PC-9 (cell line): ENCODE results near the gene TMA7B. TPM values are rescaled to one million over a fixed set of nuclear protein-coding genes. Genes with fewer than 3 reads are reported as not detected.

ENCODE experiments used
- BruUV-seq: library from RNA; stranded (reverse); fragments of 400-500 nt; replicated peaks from 2 replicates; lab custom pipeline; 2021; lab: Mats Ljungman, UMichigan
- CTCF ChIA-PET: fragments of 300-600 bp; sonication (Branson Sonifier 250); formaldehyde crosslinking; loops from one replicate; lab custom pipeline; 2022; ENCODE audit warnings: antibody characterized with exemption; lab: Charles Lee
- POLR2A ChIA-PET: fragments of 300-600 bp; sonication (Branson Sonifier 250); formaldehyde crosslinking; loops from one replicate; lab custom pipeline; 2022; ENCODE audit warnings: antibody characterized with exemption; ENCODE audit not compliant: unreplicated experiment; lab: Charles Lee
- DNase-seq, 2 experiments: peaks; one replicate each; pipeline versions ENCODE4 v3.0.0 to v3.0.0-alpha.2; 2015 to 2022; ENCODE audit warnings: mixed read lengths in 1 of 2
- H2AFZ ChIP-seq: fragments of 200-600 bp; sonication (generic); 2 replicates; pipeline ENCODE4 v1.8.1; 2017; ENCODE audit warnings: antibody characterized with exemption
- H3F3A ChIP-seq: fragments of 200-600 bp; sonication (generic); 2 replicates; pipeline ENCODE4 v1.8.1; 2017; ENCODE audit warnings: antibody characterized with exemption, mild to moderate bottlenecking, low read depth; ENCODE audit not compliant: insufficient read depth
- H3K27ac ChIP-seq: fragments of 200-600 bp; sonication (generic); 2 replicates; pipeline ENCODE4 v1.6.1; 2016; ENCODE audit warnings: mixed run types
- H3K27me3 ChIP-seq: fragments of 200-600 bp; sonication (generic); 2 replicates; pipeline ENCODE4 v1.6.1; 2016; ENCODE audit warnings: low read depth, mixed run types; ENCODE audit not compliant: insufficient read depth
- H3K36me3 ChIP-seq: fragments of 200-600 bp; sonication (generic); 2 replicates; pipeline ENCODE4 v1.6.1; 2016; ENCODE audit warnings: low read depth, mixed run types
- H3K4me1 ChIP-seq: fragments of 200-600 bp; sonication (generic); replicated peaks from 2 replicates; pipeline ENCODE4 v1.6.1; 2016; ENCODE audit warnings: mixed run types; ENCODE audit not compliant: insufficient read depth
- H3K4me2 ChIP-seq: fragments of 200-600 bp; sonication (generic); 2 replicates; pipeline ENCODE4 v1.6.1; 2017; ENCODE audit warnings: mixed run types
- H3K4me3 ChIP-seq: fragments of 200-600 bp; sonication (generic); 2 replicates; pipeline ENCODE4 v1.6.1; 2016; ENCODE audit warnings: mixed run types
- H3K79me2 ChIP-seq: fragments of 200-600 bp; sonication (generic); 2 replicates; pipeline ENCODE4 v1.6.1; 2017; ENCODE audit warnings: low read depth, mixed run types
- H3K9me2 ChIP-seq: fragments of 200-600 bp; sonication (generic); 2 replicates; pipeline ENCODE4 v1.8.1; 2017; ENCODE audit warnings: mild to moderate bottlenecking; ENCODE audit not compliant: insufficient read depth
- H3K9me3 ChIP-seq: fragments of 200-600 bp; sonication (generic); 2 replicates; pipeline ENCODE4 v1.8.1; 2016; ENCODE audit warnings: low read depth; ENCODE audit not compliant: insufficient read depth
- H4K20me1 ChIP-seq: fragments of 200-600 bp; sonication (generic); 2 replicates; pipeline ENCODE4 v1.8.1; 2017; ENCODE audit not compliant: insufficient read depth
- EZH2 ChIP-seq: fragments of 200-600 bp; sonication (generic); IDR thresholded peaks from 2 replicates; pipeline ENCODE4 v1.8.0; 2017; ENCODE audit warnings: antibody characterized with exemption, low read depth
- intact Hi-C: fragments of 100-400 bp; cut with micrococcal nuclease; formaldehyde crosslinking; loops from one replicate; pipeline ENCODE4 v1.10.0; 2022; ENCODE audit not compliant: unreplicated experiment
- total RNA-seq: library from RNA; stranded (reverse); gene quantifications from 2 replicates; pipeline ENCODE4 v1.2.3, GENCODE V29; 2021
- TF ChIP-seq, protein P1 (sequence below): fragments of 200-600 bp; sonication (generic); conservative IDR thresholded peaks from 2 replicates; pipeline ENCODE4 v1.6.1; 2017; ENCODE audit warnings: mixed run types, antibody characterized with exemption, mild to moderate bottlenecking, moderate library complexity

TMA7B gene
- total RNA-seq, 1 experiment from 2014 or later, result not detected

DNA sequence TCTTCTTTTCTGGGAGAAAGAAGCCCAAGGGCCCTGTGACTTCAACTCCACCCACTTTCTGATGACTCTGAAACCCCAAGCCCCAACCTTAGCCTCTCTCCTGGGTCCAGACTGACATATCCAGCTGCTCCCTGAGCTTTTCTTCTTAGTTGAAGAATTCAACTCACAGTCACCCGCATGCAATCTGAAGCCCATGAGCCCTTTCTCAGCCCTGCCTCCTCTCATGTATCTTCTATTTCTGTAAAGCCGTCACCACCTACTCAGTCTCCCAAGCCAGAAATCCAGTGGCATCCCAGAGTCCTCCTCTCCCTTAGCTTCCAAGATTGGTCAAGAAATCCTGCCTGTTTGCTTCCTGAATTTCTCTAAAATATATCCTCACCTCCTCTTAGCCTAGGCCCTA lies 7.1 kb upstream of the TMA7B start:
- Histone ChIP-seq H3F3A (no peaks in the 10 kb centered on the region), H4K20me1 (no peaks in the 10 kb centered on the region), H3K36me3 (no peaks in the 10 kb centered on the region), H3K27ac (no peak overlapping the region), H3K79me2 (no peaks in the 10 kb centered on the region), H3K4me3 (no peak overlapping the region), H3K4me1 (no peaks in the 10 kb centered on the region), H3K27me3 (peaks cover 41% of the 10 kb centered on the region), H3K9me3 (no peaks in the 10 kb centered on the region), H2AFZ (no peak overlapping the region), H3K9me2 (no peaks in the 10 kb centered on the region), H3K4me2 (no peak overlapping the region)
- POLR2A ChIA-PET, result no interaction called here
- CTCF ChIA-PET, result interaction anchor here (0.6 kb wide), 1 partner anchor 154 kb away, joined by 4 read pairs; no protein-coding TSS in a partner anchor
- intact Hi-C loops, result no loop called here
- DNase-seq, result no peak
- no TSS peak for BruUV-seq
- TF ChIP-seq EZH2, result no peak
- TF ChIP-seq, protein P1, sequence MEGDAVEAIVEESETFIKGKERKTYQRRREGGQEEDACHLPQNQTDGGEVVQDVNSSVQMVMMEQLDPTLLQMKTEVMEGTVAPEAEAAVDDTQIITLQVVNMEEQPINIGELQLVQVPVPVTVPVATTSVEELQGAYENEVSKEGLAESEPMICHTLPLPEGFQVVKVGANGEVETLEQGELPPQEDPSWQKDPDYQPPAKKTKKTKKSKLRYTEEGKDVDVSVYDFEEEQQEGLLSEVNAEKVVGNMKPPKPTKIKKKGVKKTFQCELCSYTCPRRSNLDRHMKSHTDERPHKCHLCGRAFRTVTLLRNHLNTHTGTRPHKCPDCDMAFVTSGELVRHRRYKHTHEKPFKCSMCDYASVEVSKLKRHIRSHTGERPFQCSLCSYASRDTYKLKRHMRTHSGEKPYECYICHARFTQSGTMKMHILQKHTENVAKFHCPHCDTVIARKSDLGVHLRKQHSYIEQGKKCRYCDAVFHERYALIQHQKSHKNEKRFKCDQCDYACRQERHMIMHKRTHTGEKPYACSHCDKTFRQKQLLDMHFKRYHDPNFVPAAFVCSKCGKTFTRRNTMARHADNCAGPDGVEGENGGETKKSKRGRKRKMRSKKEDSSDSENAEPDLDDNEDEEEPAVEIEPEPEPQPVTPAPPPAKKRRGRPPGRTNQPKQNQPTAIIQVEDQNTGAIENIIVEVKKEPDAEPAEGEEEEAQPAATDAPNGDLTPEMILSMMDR, result no peak

DNA sequence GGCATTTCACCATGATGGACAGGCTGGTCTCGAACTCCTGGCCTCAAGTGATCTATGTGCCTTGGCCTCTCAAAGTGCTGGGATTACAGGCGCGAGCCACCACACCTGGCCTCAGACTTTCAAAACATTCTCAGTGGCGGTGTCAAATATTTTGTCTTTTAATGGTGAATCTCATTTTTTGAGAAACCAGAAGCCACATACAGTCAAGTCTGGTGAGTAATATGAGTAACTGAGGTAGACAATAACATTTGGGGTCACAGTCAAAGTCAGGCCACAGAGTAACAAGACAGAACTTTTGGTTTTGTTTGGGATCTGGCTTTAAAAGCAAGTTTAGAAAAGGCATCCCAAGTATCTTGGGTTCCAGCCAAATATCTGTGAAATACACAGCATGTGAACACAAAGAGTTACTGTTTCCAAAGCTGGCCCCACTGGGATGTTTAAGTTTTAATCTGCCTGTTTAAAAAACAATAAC lies 5.6 kb upstream of the TMA7B start:
- H3K4me2 ChIP-seq, result no peak overlapping the region
- no TSS peak for BruUV-seq
- no peaks in the 10 kb centered on the region for H3K9me2 ChIP-seq
- H3K79me2 ChIP-seq, result no peaks in the 10 kb centered on the region
- no peaks in the 10 kb centered on the region for H3K4me1 ChIP-seq
- no peaks in the 10 kb centered on the region for H3K9me3 ChIP-seq
- peaks cover 40% of the 10 kb centered on the region for H3K27me3 ChIP-seq
- POLR2A ChIA-PET, result no interaction called here
- no peak overlapping the region for H3K4me3 ChIP-seq
- H4K20me1 ChIP-seq, result no peaks in the 10 kb centered on the region
- H2AFZ ChIP-seq, result no peak overlapping the region
- H3K27ac ChIP-seq, result no peak overlapping the region
- H3K36me3 ChIP-seq, result no peaks in the 10 kb centered on the region
- H3F3A ChIP-seq, result no peaks in the 10 kb centered on the region
- peak in 1 of 2 experiments; percentile 48 for DNase-seq
- CTCF ChIA-PET, result no interaction called here
- TF ChIP-seq EZH2, result no peak
- TF ChIP-seq, protein P1, result no peak
- intact Hi-C loops, result no loop called here

DNA sequence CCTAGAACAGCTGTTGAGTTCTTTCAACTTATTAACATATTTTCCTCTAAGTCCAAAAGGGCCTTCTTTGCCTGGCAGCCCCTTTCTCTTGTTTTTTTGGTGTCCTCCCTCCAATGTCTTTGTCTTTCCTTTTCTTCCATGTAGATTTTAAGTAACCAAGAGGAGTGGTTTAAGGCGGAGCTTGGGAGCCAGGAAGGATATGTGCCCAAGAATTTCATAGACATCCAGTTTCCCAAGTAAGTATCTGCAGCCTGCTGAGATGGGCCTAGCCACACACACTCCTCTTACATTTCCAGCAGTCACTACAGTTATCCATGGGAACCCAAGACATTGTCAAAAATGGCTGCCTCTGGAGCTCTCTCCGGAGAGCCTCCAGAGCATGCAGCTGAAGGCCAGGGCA lies 4.5 kb upstream of the TMA7B start:
- Histone ChIP-seq H4K20me1 (no peaks in the 10 kb centered on the region), H3K27ac (no peak overlapping the region), H2AFZ (no peak overlapping the region), H3K4me1 (no peaks in the 10 kb centered on the region), H3K79me2 (no peaks in the 10 kb centered on the region), H3K9me2 (no peaks in the 10 kb centered on the region), H3F3A (no peaks in the 10 kb centered on the region), H3K36me3 (no peaks in the 10 kb centered on the region), H3K4me2 (no peak overlapping the region), H3K4me3 (no peak overlapping the region), H3K27me3 (peaks cover 38% of the 10 kb centered on the region), H3K9me3 (no peaks in the 10 kb centered on the region)
- no peak for DNase-seq
- intact Hi-C loops, result no loop called here
- ChIA-PET CTCF (no interaction called here), POLR2A (no interaction called here)
- TF ChIP-seq, protein P1, result no peak
- TF ChIP-seq EZH2, result no peak
- BruUV-seq, result no TSS peak
